GM18520 (cell line): ENCODE measurements around the gene MAN2C1.
"Not testable (repeated sequence)": the region's sequence is repeated elsewhere in the genome, so short reads cannot be mapped to it uniquely, and the experiment has no call there.

ENCODE experiments used
- ATAC-seq: cut with Tn5 transposase; IDR thresholded peaks from one replicate; pipeline ENCODE4 v1.9.1; 2021; ENCODE audit not compliant: unreplicated experiment

MAN2C1 gene

GRCh38 chr15:75313116-75313845, 55.1 kb downstream of the MAN2C1 start:
- no peak for ATAC-seq

GRCh38 chr15:75312548-75312947, 55.9 kb downstream of the MAN2C1 start:
- ATAC-seq = not testable (repeated sequence)

DNA sequence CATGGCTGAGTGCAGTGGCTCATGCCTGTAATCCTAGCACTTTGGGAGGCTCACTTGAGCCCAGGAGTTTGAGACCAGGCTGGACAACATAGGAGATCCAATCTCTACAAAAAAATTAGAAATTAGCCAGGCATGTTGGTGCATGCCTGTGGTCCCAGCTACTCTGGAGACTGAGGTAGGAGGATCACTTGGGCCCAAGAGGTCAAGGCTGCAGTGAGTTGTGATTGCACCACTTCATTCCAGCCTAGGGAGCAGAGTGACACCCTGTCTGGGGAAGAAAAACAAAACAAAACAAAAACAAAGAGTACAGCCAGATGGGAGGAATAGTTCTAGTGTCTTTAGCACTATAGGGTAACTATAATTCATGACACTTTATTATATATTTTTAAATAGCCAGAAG, 58.7 kb downstream of the MAN2C1 start:
- ATAC-seq = no peak

- no peak for ATAC-seq
Measured at GRCh38 chr15:75307778-75308390, 60.5 kb downstream of the MAN2C1 start.

- no peak for ATAC-seq
Measured at GRCh38 chr15:75306188-75306587, 62.2 kb downstream of the MAN2C1 start.
